ENCODE results near the gene HACD3.
A peak's percentile ranks its signal among the peaks of the same experiment; 100 is the strongest.
"Not testable (repeated sequence)": the region's sequence is repeated elsewhere in the genome, so short reads cannot be mapped to it uniquely, and the experiment has no call there.

Gene HACD3

GRCh38 chr15:65610871-65611718, 80.8 kb downstream of the HACD3 start, which contains the start of gene INTS14:
INTS14 (minus strand) TSS chr15:65611131; CDS start chr15:65607380, 3,751 bp downstream.
- in situ Hi-C loops (cut with MboI; ENCODE audit: low pct_unique_long_range_greater_than_20kb, low sequenced_read_pairs, unreplicated experiment), result no loop called here
- TF ChIP-seq CTCF (IDR thresholded peaks at IDR 0.05; ENCODE audit: extremely low read depth, insufficient read depth, missing control alignments), result peak; percentile 84

GRCh38 chr15:65611888-65612615, 81.8 kb downstream of the HACD3 start:
- DNase-seq (ENCODE audit: low spot score), result no peak
- in situ Hi-C loops (cut with MboI; ENCODE audit: low pct_unique_long_range_greater_than_20kb, low sequenced_read_pairs, unreplicated experiment), result no loop called here
- TF ChIP-seq CTCF (IDR thresholded peaks at IDR 0.05; ENCODE audit: extremely low read depth, insufficient read depth, missing control alignments), result no peak

More at GRCh38 chr15:65610871-65611718, 80.8 kb downstream of the HACD3 start, which contains the start of gene INTS14:
- DNase-seq (ENCODE audit: low spot score), result peak; percentile 96

- in situ Hi-C loops (cut with MboI; ENCODE audit: low pct_unique_long_range_greater_than_20kb, low sequenced_read_pairs, unreplicated experiment), result no loop called here
- DNase-seq (ENCODE audit: low spot score), result no peak
Measured at GRCh38 chr15:65612616-65612946, 82.3 kb downstream of the HACD3 start.

DNA sequence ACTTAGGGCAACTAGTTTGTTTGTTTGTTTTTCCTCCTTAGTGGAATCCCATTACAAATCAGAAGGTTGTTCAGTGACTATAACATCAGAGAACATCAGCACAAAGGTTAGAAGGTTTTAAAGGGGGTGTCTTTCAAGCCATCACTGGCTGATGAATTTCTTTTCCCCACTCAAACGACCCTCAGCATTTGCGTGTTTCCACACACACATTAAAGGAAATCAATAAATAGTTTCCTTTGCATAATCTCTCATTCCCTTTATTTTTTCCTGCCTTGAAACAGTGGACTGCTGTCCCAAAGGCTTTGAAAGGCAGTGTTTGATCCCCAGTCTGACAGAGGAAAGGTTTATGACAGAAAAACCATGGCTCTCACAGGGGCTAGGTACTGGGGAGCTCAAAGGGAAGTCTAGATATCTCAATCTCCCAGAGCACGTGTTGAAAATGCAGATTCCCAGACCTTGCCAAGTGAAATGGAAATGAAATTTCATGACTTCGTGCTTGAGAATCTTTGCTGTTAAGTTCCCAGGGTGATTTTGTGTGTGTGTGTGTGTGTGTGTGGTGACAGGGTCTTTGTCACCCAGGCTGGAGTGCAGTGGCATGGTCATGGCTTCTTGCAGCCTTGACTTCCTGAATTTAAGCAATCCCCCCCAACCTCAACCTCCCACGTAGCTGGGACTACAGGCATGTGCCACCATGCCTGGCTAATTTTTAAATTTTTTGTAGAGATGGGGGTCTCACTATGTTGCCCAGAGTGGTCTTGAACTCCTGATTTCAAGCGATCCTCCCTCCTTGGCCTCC, 82.9 kb downstream of the HACD3 start:
- in situ Hi-C loops (cut with MboI; ENCODE audit: low pct_unique_long_range_greater_than_20kb, low sequenced_read_pairs, unreplicated experiment), result no loop called here
- no peak for TF ChIP-seq CTCF (IDR thresholded peaks at IDR 0.05; ENCODE audit: extremely low read depth, insufficient read depth, missing control alignments)
- DNase-seq (ENCODE audit: low spot score), result no peak

More at GRCh38 chr15:65612616-65612946, 82.3 kb downstream of the HACD3 start:
- TF ChIP-seq CTCF (IDR thresholded peaks at IDR 0.05; ENCODE audit: extremely low read depth, insufficient read depth, missing control alignments), result no peak

DNA sequence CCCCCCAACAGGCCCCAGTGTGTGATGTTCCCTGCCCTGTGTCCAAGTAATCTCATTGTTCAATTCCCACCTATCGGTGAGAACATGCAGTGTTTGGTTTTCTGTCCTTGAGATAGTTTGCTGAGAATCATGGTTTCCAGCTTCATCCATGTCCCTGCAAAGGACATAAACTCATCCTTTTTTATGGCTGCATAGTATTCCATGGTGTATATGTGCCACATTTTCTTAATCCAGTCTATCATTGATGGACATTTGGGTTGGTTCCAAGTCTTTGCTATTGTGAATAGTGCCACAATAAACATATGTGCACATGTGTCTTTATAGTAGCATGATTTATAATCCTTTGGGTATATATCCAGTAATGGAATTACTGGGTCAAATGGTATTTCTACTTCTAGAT, 85.6 kb downstream of the HACD3 start:
- DNase-seq (ENCODE audit: low spot score); in situ Hi-C loops (cut with MboI; ENCODE audit: low pct_unique_long_range_greater_than_20kb, low sequenced_read_pairs, unreplicated experiment): not testable (repeated sequence)

DNA sequence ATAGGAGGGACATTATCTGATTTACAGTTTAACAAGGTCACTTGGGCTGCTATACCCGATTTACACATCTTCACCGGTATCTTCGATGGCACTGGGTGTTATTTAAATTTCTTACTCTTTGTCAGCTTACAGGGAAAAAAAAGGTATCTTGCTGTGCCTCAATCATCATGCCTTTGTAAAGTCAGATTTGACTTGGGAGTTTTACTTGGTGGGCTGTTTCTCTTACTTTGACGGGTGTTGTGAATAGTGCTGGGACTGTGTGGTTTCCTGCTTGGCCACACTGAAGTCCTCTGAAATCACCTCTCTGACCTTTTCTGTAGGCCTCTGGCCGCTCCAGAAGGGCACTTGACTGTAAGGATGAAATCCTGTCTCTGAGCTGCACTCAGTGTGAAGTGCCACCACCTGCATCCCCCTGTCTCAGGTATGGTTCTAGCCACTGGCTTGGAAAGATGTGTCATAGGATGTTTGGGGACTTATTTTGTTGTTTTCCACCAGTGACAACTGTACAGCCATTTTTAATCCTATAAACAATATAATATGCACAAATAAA, 88.4 kb downstream of the HACD3 start:
- no peak for TF ChIP-seq CTCF (IDR thresholded peaks at IDR 0.05; ENCODE audit: extremely low read depth, insufficient read depth, missing control alignments)
- in situ Hi-C loops (cut with MboI; ENCODE audit: low pct_unique_long_range_greater_than_20kb, low sequenced_read_pairs, unreplicated experiment), result no loop called here
- DNase-seq (ENCODE audit: low spot score), result no peak
